GM18498 (cell line): ENCODE data around the gene CLMN.
A peak's percentile ranks its signal among the peaks of the same experiment; 100 is the strongest.

ENCODE experiments used
- ATAC-seq: cut with Tn5 transposase; IDR thresholded peaks from one replicate; pipeline ENCODE4 v1.9.1; 2021; ENCODE audit warnings: mild to moderate bottlenecking, moderate library complexity; ENCODE audit not compliant: unreplicated experiment

The CLMN gene

GRCh38 chr14:95245334-95245733 is 74.4 kb downstream of the CLMN start:
- ATAC-seq = no peak

- ATAC-seq = no peak
Measured at GRCh38 chr14:95244587-95244986, 75.1 kb downstream of the CLMN start.

- no peak for ATAC-seq
Measured at GRCh38 chr14:95242870-95243269, 76.8 kb downstream of the CLMN start.

- ATAC-seq = no peak
Measured at GRCh38 chr14:95240859-95241813, 78.6 kb downstream of the CLMN start.

- no peak for ATAC-seq
Measured at GRCh38 chr14:95238487-95239298, 81.0 kb downstream of the CLMN start.

GRCh38 chr14:95237958-95238340 is 81.8 kb downstream of the CLMN start:
- no peak for ATAC-seq

- ATAC-seq = no peak
Measured at GRCh38 chr14:95237121-95237957, 82.4 kb downstream of the CLMN start.

- no peak for ATAC-seq
Measured at GRCh38 chr14:95236221-95236620, 83.5 kb downstream of the CLMN start.

GRCh38 chr14:95235767-95236166 is 83.9 kb downstream of the CLMN start:
- ATAC-seq = no peak

GRCh38 chr14:95235351-95235750 is 84.4 kb downstream of the CLMN start:
- ATAC-seq = no peak

- no peak for ATAC-seq
Measured at GRCh38 chr14:95234426-95234825, 85.3 kb downstream of the CLMN start.

GRCh38 chr14:95233702-95234241 is 85.9 kb downstream of the CLMN start:
- peak; percentile 96 for ATAC-seq

- no peak for ATAC-seq
Measured at GRCh38 chr14:95232894-95233584, 86.7 kb downstream of the CLMN start.

- no peak for ATAC-seq
Measured at GRCh38 chr14:95231966-95232633, 87.6 kb downstream of the CLMN start.

- ATAC-seq = no peak
Measured at GRCh38 chr14:95229749-95230148, 90.0 kb downstream of the CLMN start.

GRCh38 chr14:95228240-95228639 is 91.5 kb downstream of the CLMN start:
- ATAC-seq = no peak

GRCh38 chr14:95227279-95227860 is 92.3 kb downstream of the CLMN start:
- no peak for ATAC-seq

- no peak for ATAC-seq
Measured at GRCh38 chr14:95226801-95227200, 92.9 kb downstream of the CLMN start.

GRCh38 chr14:95225251-95225887 is 94.3 kb downstream of the CLMN start:
- no peak for ATAC-seq
